Stimulated activated CD4-positive, alpha-beta T cell treated with anti-CD3 and anti-CD28 coated beads, Interleukin-4, amount 100 ng/mL, for 24 hours (primary cell): ENCODE measurements around the gene WAC.

ENCODE experiments used
- DNase-seq: peaks from one replicate; pipeline ENCODE4 v3.0.0-alpha.2; 2020

WAC gene

GRCh38 chr10:28533186-28533564 lies 257 bp downstream of the WAC start:
- DNase-seq, result no peak

DNA sequence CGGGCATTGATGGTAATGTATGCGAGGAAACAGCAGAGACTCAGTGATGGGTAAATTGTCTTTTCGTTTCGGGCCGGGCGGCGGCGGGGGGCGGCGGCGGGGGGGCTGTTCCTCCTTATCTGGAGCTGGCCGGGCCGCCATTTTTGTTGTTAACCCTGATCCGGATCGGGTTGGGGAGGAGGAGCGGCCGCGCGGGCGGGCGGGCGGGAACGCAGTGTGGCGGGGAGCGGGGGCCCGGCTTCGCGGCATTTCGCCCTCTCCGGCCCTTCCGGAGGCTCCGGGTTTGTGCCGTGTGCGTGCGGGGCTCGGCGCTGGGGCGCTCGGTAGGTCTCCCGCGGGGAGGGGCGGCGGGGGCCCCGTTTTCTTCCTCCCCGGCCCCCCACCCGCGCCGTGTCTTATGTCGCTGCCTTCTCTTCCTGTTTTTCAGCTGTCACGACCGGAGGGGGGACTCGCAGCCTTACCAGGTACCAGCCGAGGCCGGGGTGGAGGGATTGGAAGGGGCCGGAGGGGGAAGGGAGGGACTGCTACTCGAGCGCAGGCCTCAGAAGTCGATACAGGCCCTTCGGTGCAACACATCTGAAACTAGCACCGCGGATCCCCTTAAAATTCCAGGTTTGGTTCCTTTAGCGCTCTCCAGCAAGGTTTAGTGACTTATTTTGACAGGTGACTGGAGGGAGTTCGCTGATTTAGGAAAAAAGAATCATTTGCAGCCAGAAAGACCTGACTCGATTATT lies 820 bp downstream of the WAC start:
- peak; percentile 74 for DNase-seq

- no peak for DNase-seq
Observed at GRCh38 chr10:28535846-28536245, 2.9 kb downstream of the WAC start.

DNA sequence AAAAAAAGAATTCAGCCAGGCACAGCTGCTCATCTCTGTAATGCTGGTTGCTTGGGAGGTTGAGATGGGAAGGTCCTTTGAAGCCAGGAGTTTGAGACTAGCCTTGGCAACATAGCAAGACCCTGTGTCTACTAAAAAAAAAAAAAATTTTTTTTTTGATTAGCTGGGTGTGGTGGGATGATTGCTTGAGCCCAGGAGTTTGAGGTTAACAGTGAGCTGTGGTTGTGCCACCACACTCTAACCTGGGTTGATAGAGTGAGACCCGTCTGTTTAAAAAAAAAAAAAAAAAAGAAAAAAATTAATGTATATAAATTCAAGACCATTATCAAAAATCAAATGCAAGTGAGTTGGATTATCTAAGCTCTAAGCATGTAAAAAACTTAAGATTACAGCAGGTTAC lies 5.7 kb downstream of the WAC start:
- DNase-seq, result no peak

- no peak for DNase-seq
Observed at GRCh38 chr10:28540145-28540544, 7.2 kb downstream of the WAC start.

GRCh38 chr10:28541717-28542365 lies 8.9 kb downstream of the WAC start:
- DNase-seq, result no peak

DNA sequence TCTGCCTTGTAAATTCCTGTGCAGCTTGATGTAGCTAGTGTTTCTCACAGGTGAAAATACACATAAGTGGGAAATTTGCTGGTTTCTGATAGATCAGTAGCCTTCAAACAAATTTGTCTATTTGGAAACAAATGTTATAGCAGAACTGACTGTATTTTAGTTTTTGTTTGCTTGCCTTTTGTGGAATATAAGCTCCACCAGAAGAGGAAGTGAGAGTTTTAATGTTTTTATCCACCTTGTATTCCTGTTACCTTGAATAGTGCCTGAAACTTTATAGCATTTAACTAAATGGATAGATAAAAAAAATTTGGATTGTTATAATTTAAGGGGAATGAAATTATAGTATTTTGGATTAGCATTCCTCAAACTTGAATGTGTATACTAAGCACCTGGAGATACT lies 9.8 kb downstream of the WAC start:
- DNase-seq, result no peak

- DNase-seq, result no peak
Observed at GRCh38 chr10:28544058-28544457, 11.1 kb downstream of the WAC start.

GRCh38 chr10:28545967-28546644 lies 13.2 kb downstream of the WAC start:
- no peak for DNase-seq

DNA sequence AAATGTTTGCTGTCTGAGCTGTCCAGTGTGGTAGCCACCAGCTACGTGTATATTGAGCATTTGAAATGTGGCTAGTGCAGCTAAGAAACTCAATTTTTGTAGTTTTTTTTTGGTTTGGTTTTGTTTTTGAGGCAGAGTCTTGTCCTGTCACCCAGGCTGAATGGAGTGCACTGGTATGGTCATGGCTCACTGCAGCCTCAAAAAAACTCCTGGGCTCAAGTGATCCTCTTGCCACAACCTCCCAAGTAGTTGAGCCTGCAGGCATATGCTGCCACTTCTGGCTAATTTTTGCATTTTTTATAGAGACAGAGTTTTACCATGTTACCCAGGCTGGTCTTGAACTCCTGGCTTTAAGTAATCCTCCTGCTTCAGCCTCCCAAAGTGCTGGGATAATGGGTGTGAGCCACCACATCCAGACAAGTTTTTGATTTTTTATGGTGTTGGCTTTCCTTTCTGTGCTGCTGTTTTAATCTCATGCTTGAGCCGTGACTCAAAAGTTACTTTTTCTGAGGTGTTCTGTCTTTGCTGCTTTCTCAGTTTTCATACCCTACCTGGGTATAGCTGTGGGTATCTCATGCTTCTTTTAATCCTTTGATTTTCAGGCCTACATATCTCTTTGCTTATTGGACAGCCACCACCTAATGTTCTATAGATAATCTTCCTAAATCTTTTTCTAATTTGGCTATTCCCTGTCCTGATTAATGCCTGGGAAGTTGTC lies 16.0 kb downstream of the WAC start:
- DNase-seq, result no peak

DNA sequence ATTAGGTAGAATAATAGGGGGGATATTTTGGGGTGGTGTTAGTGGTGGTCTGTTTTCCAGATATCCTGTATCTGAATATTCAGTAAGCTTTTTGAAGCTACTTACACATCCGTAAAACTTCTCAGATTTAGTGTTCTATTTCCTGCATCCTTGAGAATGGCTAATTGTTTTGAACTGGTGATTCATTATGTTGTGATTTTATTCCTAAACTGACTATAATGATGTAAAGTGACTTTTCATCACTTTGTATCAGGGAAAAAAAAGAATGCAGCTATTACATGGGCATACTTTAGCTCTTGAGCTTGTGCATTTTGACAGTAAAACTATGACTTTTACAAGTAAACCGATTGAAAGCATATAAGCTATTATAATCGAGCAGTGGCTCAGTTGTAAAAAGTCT lies 18.2 kb downstream of the WAC start:
- no peak for DNase-seq

DNA sequence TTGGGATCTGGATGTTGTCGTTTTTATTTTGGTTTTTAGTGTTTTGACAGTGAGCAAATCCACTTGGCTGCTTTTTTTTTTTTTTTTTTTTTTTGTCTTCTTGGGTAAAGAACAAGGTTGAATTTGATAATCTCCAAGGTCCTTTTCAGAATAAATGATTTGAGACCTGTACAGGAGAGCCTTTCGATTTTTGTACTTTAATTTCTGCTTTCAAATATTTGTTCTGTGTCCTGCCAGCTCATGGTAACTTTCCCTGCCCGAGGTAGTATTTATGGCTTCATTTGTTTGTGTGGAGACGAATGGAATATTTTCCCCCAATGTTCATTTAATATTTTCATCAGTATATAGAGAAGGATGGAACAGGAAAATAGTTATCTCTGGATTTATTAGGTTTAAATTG lies 19.9 kb downstream of the WAC start:
- no peak for DNase-seq

- DNase-seq, result no peak
Observed at GRCh38 chr10:28554009-28554408, 21.1 kb downstream of the WAC start.

DNA sequence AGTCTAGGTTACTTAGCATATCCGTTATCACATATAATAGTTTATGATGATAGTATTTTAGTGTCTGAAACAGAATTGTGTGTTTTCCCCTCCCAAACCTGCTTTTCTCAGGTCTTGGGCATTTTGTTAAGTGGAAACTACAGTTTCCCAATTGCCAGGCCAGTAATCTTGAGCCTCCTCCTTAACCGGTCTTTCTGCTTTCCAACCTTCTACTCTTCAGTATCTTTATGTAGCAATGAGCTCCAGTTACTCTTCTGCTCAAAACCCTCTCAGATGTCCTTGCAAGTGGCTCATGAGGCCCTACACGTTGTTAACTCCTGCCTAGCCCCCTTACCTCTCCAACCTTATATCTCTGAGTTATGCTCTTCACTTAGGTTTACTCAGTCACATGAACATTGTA lies 22.0 kb downstream of the WAC start:
- DNase-seq, result no peak

GRCh38 chr10:28555358-28555757 lies 22.4 kb downstream of the WAC start:
- no peak for DNase-seq

DNA sequence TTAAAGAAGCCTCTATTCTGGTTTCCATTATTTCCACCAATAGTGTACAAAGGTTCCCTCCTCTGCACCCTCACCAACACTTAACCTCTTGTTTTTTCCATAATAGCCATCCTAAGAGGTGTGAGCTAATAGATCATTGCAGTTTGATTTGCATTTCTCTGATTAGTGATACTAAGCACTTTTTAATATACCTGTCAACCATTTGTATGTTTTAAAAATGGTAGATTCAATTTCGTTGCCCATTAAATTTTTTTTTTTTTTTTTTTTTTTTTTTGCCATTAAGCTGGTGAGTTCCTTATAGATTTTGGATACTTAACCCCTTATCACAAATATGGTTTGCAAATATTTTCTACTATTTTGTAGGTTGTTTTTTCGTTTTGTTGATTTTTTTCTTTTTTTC lies 23.2 kb downstream of the WAC start:
- DNase-seq, result no peak

DNA sequence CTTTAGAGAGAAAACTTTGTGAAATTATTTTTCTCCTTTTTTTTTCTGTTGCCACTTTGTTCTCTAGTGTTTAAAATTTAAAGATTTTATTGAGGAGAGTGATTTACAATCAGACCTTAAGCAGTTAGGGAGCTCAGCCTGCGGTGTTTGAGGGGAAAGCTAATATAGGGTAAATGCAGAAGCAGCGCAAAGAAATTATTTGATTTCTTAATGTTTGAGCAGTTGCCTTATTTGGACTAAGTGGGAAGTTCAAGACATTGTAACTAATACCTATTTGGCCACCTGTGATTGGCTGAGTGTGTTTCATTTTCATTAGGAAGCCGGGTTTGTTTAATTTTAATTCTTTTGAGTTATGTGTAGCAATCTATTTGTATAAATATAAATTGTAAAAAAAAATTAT lies 25.3 kb downstream of the WAC start:
- no peak for DNase-seq

DNA sequence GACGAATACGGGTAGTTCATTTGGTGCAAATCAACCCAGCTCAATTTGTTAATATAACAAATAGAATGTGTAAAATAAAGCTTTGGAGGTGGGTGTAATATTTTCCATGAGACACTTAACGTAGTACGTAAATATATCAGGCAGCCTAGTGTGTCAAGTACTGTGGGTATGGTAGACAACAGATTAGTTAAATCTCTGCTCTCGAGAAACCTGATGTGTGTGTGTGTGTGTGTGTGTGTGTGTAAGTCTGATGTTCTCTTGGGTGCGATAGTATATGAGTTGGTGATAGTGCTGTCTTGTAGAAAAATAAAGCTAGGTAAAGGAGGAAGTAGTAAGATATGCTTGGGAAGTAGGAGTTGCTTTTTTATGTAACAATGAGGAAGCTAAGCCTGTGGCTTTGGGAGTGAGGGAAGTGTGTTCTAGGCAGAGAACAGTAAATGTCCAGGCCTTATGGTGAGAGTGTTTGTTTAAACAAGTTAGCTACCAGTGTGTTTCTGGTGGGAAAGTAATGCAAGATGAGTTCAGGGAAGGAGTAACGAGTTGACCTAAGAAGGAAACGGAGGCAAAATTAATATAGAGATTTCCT lies 26.1 kb downstream of the WAC start:
- DNase-seq, result no peak

DNA sequence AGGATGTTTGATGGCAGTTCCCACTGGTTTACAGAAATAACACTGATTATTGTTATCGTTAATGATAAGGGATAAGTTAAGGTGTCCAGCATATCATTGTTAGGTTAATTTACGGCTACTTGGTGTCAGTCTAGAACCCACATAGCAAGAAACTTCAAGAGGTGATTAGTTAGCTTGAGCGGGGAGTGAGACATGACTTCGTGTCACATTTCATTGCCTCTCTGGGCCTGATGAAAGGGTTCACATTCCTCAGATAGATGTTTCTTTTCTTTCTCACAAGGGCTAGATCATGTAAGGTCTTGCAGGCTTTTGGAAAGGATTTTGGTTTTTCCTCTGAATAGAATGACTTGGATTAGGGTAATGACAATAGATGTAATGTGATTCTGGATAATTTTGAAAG lies 26.7 kb downstream of the WAC start:
- no peak for DNase-seq

- no peak for DNase-seq
Observed at GRCh38 chr10:28560617-28561016, 27.7 kb downstream of the WAC start.

DNA sequence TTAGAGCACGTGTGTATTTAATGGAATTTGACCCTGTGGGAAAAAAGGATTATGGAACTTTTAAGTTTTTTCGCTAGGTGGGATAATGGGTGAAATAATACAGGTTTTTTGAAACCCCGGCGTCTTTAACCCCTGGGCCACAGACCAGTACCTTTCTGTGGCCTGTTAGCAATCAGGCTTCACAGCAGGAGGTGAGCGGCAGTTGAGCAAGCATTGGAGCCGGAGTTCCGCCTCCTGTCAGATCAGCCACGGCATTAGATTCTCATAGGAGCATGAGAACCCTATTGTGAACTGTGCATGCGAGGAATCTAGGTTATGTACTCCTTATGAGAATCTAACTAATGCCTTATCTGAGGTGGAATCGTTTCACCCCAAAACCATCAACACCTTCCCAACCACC lies 28.6 kb downstream of the WAC start:
- no peak for DNase-seq

DNA sequence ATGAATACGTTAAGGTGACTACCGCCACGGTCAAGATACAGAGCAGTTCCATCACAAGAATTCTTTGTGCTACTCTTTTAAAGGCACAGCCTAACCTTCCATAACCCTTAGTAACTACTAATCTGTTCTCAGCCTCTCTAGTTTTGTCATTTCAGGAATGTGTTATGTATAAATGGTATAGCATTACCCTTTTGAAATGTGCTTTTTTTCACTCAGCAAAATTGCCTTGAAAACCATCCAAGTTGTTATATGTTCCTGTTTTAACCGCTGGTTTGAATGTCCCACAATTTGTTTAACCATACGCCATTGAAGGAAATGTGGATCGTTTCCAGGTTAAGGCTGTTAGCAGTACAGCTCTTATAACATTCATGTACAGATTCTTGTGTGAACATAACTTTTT lies 32.0 kb downstream of the WAC start:
- DNase-seq, result no peak

GRCh38 chr10:28566458-28567015 lies 33.6 kb downstream of the WAC start:
- no peak for DNase-seq
